MCF 10A (cell line): ENCODE data around the gene PCDHA12. TPM values are rescaled to one million over a fixed set of nuclear protein-coding genes. Genes with fewer than 3 reads are reported as not detected.

Source experiments
- BruUV-seq: library from RNA; stranded (reverse); fragments of 400-500 nt; replicated peaks from 2 replicates; lab custom pipeline; 2021; lab: Mats Ljungman, UMichigan
- CTCF ChIA-PET: fragments of 300-600 bp; sonication (Branson Sonifier 250); formaldehyde crosslinking; extraction: SDS; loops from one replicate; lab custom pipeline; 2021; ENCODE audit warnings: antibody characterized with exemption, inconsistent platforms; lab: Yijun Ruan, JAX
- POLR2A ChIA-PET: fragments of 300-600, 350-650 bp; sonication (Branson Sonifier 250); formaldehyde crosslinking; extraction: SDS; loops from one replicate; lab custom pipeline; 2020; ENCODE audit warnings: antibody characterized with exemption, inconsistent platforms; lab: Yijun Ruan, JAX
- DNase-seq: peaks from one replicate; pipeline ENCODE4 v3.0.0-alpha.2; 2018; ENCODE audit not compliant: unreplicated experiment
- H3K27ac Mint-ChIP-seq: one replicate; pipeline ENCODE4 v1.8.0; 2022; ENCODE audit warnings: mild to moderate bottlenecking, low read depth, mixed read lengths; ENCODE audit not compliant: unreplicated experiment
- H3K27me3 Mint-ChIP-seq: one replicate; pipeline ENCODE4 v1.8.0; 2022; ENCODE audit warnings: mixed read lengths; ENCODE audit not compliant: insufficient read depth, unreplicated experiment
- H3K36me3 Mint-ChIP-seq: one replicate; pipeline ENCODE4 v1.8.0; 2022; ENCODE audit warnings: mild to moderate bottlenecking, moderate library complexity, mixed read lengths; ENCODE audit not compliant: insufficient read depth, unreplicated experiment
- H3K4me1 Mint-ChIP-seq: one replicate; pipeline ENCODE4 v1.8.0; 2022; ENCODE audit warnings: mixed read lengths; ENCODE audit not compliant: insufficient read depth, unreplicated experiment
- H3K4me3 Mint-ChIP-seq: one replicate; pipeline ENCODE4 v1.8.0; 2022; ENCODE audit warnings: mild to moderate bottlenecking, moderate library complexity, mixed read lengths; ENCODE audit not compliant: unreplicated experiment
- H3K9me3 Mint-ChIP-seq: one replicate; pipeline ENCODE4 v1.8.0; 2022; ENCODE audit warnings: mixed read lengths; ENCODE audit not compliant: unreplicated experiment
- CTCF ChIP-seq: fragments of 200-600 bp; IDR thresholded peaks from one replicate; pipeline ENCODE4 v1.8.0; 2022; ENCODE audit warnings: antibody characterized with exemption, mild to moderate bottlenecking; ENCODE audit not compliant: unreplicated experiment
- intact Hi-C: fragments of 100-400 bp; cut with micrococcal nuclease; formaldehyde crosslinking; loops from 2 replicates; pipeline ENCODE4 v1.14.1; 2022
- total RNA-seq: library from RNA; stranded (reverse); gene quantifications from 2 replicates; pipeline ENCODE4 v1.2.3, GENCODE V29; 2022

PCDHA12 gene
- total RNA-seq, 1 experiment from 2014 or later = 6.1 TPM

GRCh38 chr5:140862441-140863295, 12.4 kb upstream of the PCDHA12 start:
- ChIA-PET POLR2A (no interaction called here), CTCF (interaction anchor here (0.6 to 1.3 kb wide), 4 partner anchors 11 to 422 kb away, joined by 4 to 6 read pairs (median 4); no protein-coding TSS in a partner anchor)
- Mint-ChIP-seq H3K36me3 (no peaks in the 10 kb centered on the region), H3K9me3 (peaks cover 15% of the 10 kb centered on the region), H3K4me3 (no peak overlapping the region), H3K27ac (no peak overlapping the region), H3K4me1 (no peaks in the 10 kb centered on the region), H3K27me3 (no peaks in the 10 kb centered on the region)
- TF ChIP-seq CTCF = no peak
- no peak for DNase-seq
- intact Hi-C loops = no loop called here
- no TSS peak for BruUV-seq

GRCh38 chr5:140868721-140869554, 6.2 kb upstream of the PCDHA12 start, which contains the start of gene PCDHA11:
Gene PCDHA11 (plus strand): TSS chr5:140868957. CDS start chr5:140869104, 147 bp downstream.
- Mint-ChIP-seq H3K4me3 (no peak within 1 kb of the TSS), H3K27ac (no peak within 1 kb of the TSS)
- intact Hi-C loops = loop anchor here (1.0 kb wide), 2 partner anchors 57 to 172 kb away; partner anchors contain the start of gene PCDHAC1

DNA sequence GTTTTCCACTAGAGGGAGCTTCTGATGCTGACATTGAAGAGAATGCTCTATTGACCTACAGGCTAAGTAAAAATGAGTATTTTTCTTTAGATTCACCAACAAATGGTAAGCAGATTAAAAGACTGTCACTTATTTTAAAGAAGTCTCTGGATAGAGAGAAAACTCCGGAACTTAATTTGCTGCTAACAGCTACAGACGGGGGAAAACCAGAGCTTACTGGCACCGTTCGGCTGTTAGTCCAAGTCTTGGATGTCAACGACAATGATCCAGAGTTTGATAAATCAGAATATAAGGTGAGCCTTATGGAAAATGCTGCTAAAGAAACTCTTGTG, 5.6 kb upstream of the PCDHA12 start:
- Mint-ChIP-seq H3K4me3 (no peak overlapping the region), H3K36me3 (no peaks in the 10 kb centered on the region)

More at GRCh38 chr5:140868721-140869554, 6.2 kb upstream of the PCDHA12 start, which contains the start of gene PCDHA11:
- DNase-seq = peak; percentile 14
- peak; percentile 47 for TF ChIP-seq CTCF
- CTCF ChIA-PET = interaction anchor here (0.6 to 1.7 kb wide), 21 partner anchors 21 to 390 kb away, joined by 3 to 25 read pairs (median 3); partner anchors contain the start of gene PCDHA6
- Mint-ChIP-seq H3K9me3 (peaks cover 7% of the 10 kb centered on the region), H3K36me3 (no peaks in the 10 kb centered on the region), H3K4me1 (peaks cover 4% of the 10 kb centered on the region), H3K27me3 (no peaks in the 10 kb centered on the region)
- no TSS peak for BruUV-seq
- POLR2A ChIA-PET = interaction anchor here (1.0 to 1.5 kb wide), 2 partner anchors 57 to 172 kb away, joined by 3 to 13 read pairs; partner anchors contain the start of gene PCDHAC1

More for the DNA sequence above, 5.6 kb upstream of the PCDHA12 start:
- no peak for DNase-seq
- H3K4me1 Mint-ChIP-seq = peaks cover 4% of the 10 kb centered on the region
- peaks cover 2% of the 10 kb centered on the region for H3K9me3 Mint-ChIP-seq
- BruUV-seq = no TSS peak
- H3K27ac Mint-ChIP-seq = no peak overlapping the region
- TF ChIP-seq CTCF = no peak
- no peaks in the 10 kb centered on the region for H3K27me3 Mint-ChIP-seq
- ChIA-PET POLR2A (interaction anchor here (1.0 to 1.5 kb wide), 2 partner anchors 57 to 171 kb away, joined by 3 to 13 read pairs; partner anchors contain the start of gene PCDHAC1), CTCF (interaction anchor here (0.6 to 1.7 kb wide), 19 partner anchors 25 to 390 kb away, joined by 3 to 25 read pairs (median 3); partner anchors contain the start of gene PCDHA6)
- intact Hi-C loops = no loop called here
